Measurements from ENCODE around the gene DHX8. TPM values are rescaled to one million over a fixed set of nuclear protein-coding genes. Genes with fewer than 3 reads are reported as not detected.

DHX8 gene
- total and polyA plus RNA-seq, 10 donors: 20.4 to 63.3 (median 44.7) TPM

- no peaks in the 10 kb centered on the region for H3K36me3 ChIP-seq
- no peaks in the 10 kb centered on the region for H3K4me1 ChIP-seq
- TF ChIP-seq POLR2AphosphoS5 (IDR thresholded peaks at IDR 0.05) (no peak), CTCF (IDR thresholded peaks at IDR 0.05 in 8 of 11, conservative IDR thresholded peaks at IDR 0.05 in 3 of 11) (no peak)
- H3K27me3 ChIP-seq (replicated peaks in 1 of 7): peaks cover 0 to 13% (median 0%) of the 10 kb centered on the region in 7 donors
- no peaks in the 10 kb centered on the region for H3K9me3 ChIP-seq
- intact Hi-C loops (cut with DNase I; ENCODE audit: low total_unique reads): loop anchor here (10.0 kb wide), 1 partner anchor 194 kb away; no protein-coding TSS in a partner anchor
- no peak overlapping the region for H3K4me3 ChIP-seq
- no peak for DNase-seq
- H3K27ac ChIP-seq: no peak overlapping the region
- WGBS, 5 donors: 82 to 89% (median 85%) methylated on average over 3 of the region's 3 CpGs
Measured at GRCh38 chr17:43570518-43570928, 86.7 kb downstream of the DHX8 start.

- H3K27ac ChIP-seq: no peak overlapping the region
- H3K4me3 ChIP-seq: no peak overlapping the region
- DNase-seq: no peak
- 78 to 89% (median 87%) methylated on average over 5 of the region's 5 CpGs for WGBS, 5 donors
- intact Hi-C loops (cut with DNase I; ENCODE audit: low total_unique reads): loop anchor here (10.0 kb wide), 1 partner anchor 192 kb away; no protein-coding TSS in a partner anchor
- TF ChIP-seq CTCF (IDR thresholded peaks at IDR 0.05 in 8 of 11, conservative IDR thresholded peaks at IDR 0.05 in 3 of 11) (no peak), POLR2A (IDR thresholded peaks at IDR 0.05) (no peak), POLR2AphosphoS5 (IDR thresholded peaks at IDR 0.05) (no peak)
- no peaks in the 10 kb centered on the region for H3K36me3 ChIP-seq
- H3K27me3 ChIP-seq (replicated peaks in 1 of 7): peaks cover 0 to 11% (median 0%) of the 10 kb centered on the region in 7 donors
- peaks cover 0 to 12% (median 8%) of the 10 kb centered on the region in 6 donors for H3K4me1 ChIP-seq
- H3K9me3 ChIP-seq: no peaks in the 10 kb centered on the region
Measured at GRCh38 chr17:43572368-43572980, 88.7 kb downstream of the DHX8 start.

- no peak for DNase-seq
- no peak for TF ChIP-seq CTCF (IDR thresholded peaks at IDR 0.05 in 8 of 11, conservative IDR thresholded peaks at IDR 0.05 in 3 of 11)
- 55 to 63% (median 60%) methylated on average over 7 of the region's 7 CpGs for WGBS, 5 donors
- no peak overlapping the region for H3K27ac ChIP-seq
- H3K36me3 ChIP-seq: no peaks in the 10 kb centered on the region
- peaks cover 8 to 25% (median 19%) of the 10 kb centered on the region in 6 donors for H3K4me1 ChIP-seq
- H3K4me3 ChIP-seq: no peak overlapping the region
- intact Hi-C loops (cut with DNase I; ENCODE audit: low total_unique reads): loop anchor here (10.0 kb wide), 1 partner anchor 191 kb away; no protein-coding TSS in a partner anchor
- no peaks in the 10 kb centered on the region for H3K9me3 ChIP-seq
- peaks cover 0 to 11% (median 0%) of the 10 kb centered on the region in 7 donors for H3K27me3 ChIP-seq (replicated peaks in 1 of 7)
Measured at GRCh38 chr17:43573579-43574321, 90.0 kb downstream of the DHX8 start.

GRCh38 chr17:43574348-43574747, 90.6 kb downstream of the DHX8 start:
- WGBS, 5 donors: 78 to 93% (median 84%) methylated on average over 13 of the region's 13 CpGs
- H3K4me3 ChIP-seq: no peak overlapping the region
- no peaks in the 10 kb centered on the region for H3K9me3 ChIP-seq
- peaks cover 0 to 11% (median 0%) of the 10 kb centered on the region in 7 donors for H3K27me3 ChIP-seq (replicated peaks in 1 of 7)
- intact Hi-C loops (cut with DNase I; ENCODE audit: low total_unique reads): loop anchor here (10.0 kb wide), 1 partner anchor 190 kb away; no protein-coding TSS in a partner anchor
- no peaks in the 10 kb centered on the region for H3K36me3 ChIP-seq
- H3K27ac ChIP-seq: no peak overlapping the region
- peaks cover 14 to 31% (median 25%) of the 10 kb centered on the region in 6 donors for H3K4me1 ChIP-seq
- DNase-seq: no peak
- TF ChIP-seq POLR2A (IDR thresholded peaks at IDR 0.05) (no peak), POLR2AphosphoS5 (IDR thresholded peaks at IDR 0.05) (no peak), CTCF (IDR thresholded peaks at IDR 0.05 in 8 of 11, conservative IDR thresholded peaks at IDR 0.05 in 3 of 11) (no peak)

All from spleen (tissue), 11 donors.